Upper lobe of left lung (tissue), 4 donors: Measurements from ENCODE around the gene MYADM.

Experiments used
- CTCF ChIP-seq, 6 experiments: fragments of 450-650 bp in 4 of 6; fragments of 200-600 bp in 2 of 6; sonication (generic) in 2 of 6; IDR thresholded peaks; one replicate each; pipeline ENCODE4 v1.5.1; 2016 to 2019; ENCODE audit warnings: antibody characterized with exemption in 6 of 6
- POLR2AphosphoS5 ChIP-seq, 2 donors: sonication (generic); formaldehyde crosslinking; IDR thresholded peaks; one replicate each; pipeline ENCODE4 v1.5.1; 2017; ENCODE audit warnings: antibody characterized with exemption in 2 of 2

GRCh38 chr19:53872762-53873161 lies 5.1 kb downstream of the MYADM start:
- TF ChIP-seq CTCF (IDR thresholded peaks at IDR 0.05) (no peak), POLR2AphosphoS5 (IDR thresholded peaks at IDR 0.05) (no peak)
